Measurements from ENCODE around the gene SLC6A12. TPM values are rescaled to one million over a fixed set of nuclear protein-coding genes. Genes with fewer than 3 reads are reported as not detected.

The SLC6A12 gene
- total and polyA plus RNA-seq, 9 of the 15 experiments (the other 6 are each of a cell fraction or from before 2014, with no cell fraction given): not detected

DNA sequence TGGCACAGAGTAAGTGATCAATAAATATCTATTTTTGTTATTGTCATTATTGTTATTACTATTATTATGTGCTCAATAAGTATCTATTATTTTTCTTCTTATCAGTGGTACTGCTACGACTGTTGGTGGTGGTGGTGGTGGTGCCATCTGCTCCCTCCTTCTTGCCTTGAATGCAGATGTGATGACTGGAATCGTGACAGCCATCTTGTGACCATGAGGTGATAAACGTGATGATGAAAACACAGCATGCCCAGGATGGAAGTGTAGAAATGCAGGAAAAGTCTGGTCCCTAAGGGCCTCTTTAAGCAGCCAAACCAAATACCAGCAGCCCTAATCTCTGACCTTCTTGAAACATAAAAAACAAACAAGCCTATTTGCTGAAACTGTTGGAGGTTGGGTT, 22.4 kb downstream of the SLC6A12 start (continued):
- no peak for TF ChIP-seq JUN (IDR thresholded peaks at IDR 0.05; ENCODE audit: borderline replicate concordance, low read depth, low read length)
- TF ChIP-seq JUN (CRISPR knock-in tag; IDR thresholded peaks at IDR 0.05; ENCODE audit: borderline replicate concordance): no peak

DNA sequence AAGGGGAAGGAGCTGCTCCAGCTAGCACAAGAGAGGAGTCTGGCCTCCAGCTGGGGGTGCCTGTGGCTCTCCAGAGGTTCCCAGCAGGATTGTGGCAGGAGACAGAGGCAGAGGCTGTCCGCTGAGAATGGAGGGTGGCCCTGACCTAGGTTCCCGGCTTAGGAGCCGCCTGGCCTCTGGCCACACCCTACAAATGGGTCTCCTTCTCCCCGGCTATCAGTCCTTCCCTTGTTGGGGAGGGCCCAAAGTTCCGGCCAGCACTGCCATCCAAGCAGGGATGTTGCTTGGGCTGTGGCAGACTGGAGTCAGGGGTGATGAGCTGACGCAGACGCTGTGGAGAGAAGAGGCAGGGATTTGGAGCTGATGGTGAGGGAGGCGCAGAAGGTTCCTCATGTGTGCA, 23.1 kb downstream of the SLC6A12 start:
- no peak for ATAC-seq
- TF ChIP-seq ELF2 (CRISPR knock-in tag; IDR thresholded peaks at IDR 0.05) (no peak), ESRRB (CRISPR knock-in tag; IDR thresholded peaks at IDR 0.05; ENCODE audit: borderline replicate concordance) (no peak), GTF2A2 (tag; IDR thresholded peaks at IDR 0.05) (no peak), TCF7L2 (IDR thresholded peaks at IDR 0.05; ENCODE audit: low read depth, low read length) (no peak), CTCFL (IDR thresholded peaks at IDR 0.05; ENCODE audit: borderline replicate concordance, insufficient read depth, low read depth, low read length, poor library complexity, severe bottlenecking) (no peak)

More for the DNA sequence above, 23.1 kb downstream of the SLC6A12 start:
- no peak overlapping the region for H3K4me3 ChIP-seq
- CTCF ChIA-PET (ENCODE audit: low intra/inter-chr PET ratio): no interaction called here
- H3K36me3 ChIP-seq (ENCODE audit: control insufficient read depth, insufficient read depth, low read length): no peaks in the 10 kb centered on the region
- H3K4me2 ChIP-seq (ENCODE audit: insufficient read depth, low read length): no peak overlapping the region
- BruUV-seq (replicated peaks): no TSS peak
- peaks cover 4% of the 10 kb centered on the region; the same call in 1 of the 2 replicates for H4K20me1 ChIP-seq (replicated peaks; ENCODE audit: control insufficient read depth, insufficient read depth, low read length)
- intact Hi-C loops (cut with micrococcal nuclease) (no loop called here), in situ Hi-C loops (cut with MboI) (no loop called here)
- H3K9me3 ChIP-seq (replicated peaks; ENCODE audit: control insufficient read depth, insufficient read depth, low read depth, low read length): no peaks in the 10 kb centered on the region
- WGBS (ENCODE audit: insufficient coverage, low coverage, missing lambda C conversion rate): 7% methylated on average over 7 of the region's 8 CpGs
- no peak overlapping the region for H3K9ac ChIP-seq (ENCODE audit: insufficient read depth in 1 of 2, low read depth in 2 of 2, low read length in 2 of 2)
- H3K9me1 ChIP-seq (ENCODE audit: control insufficient read depth, insufficient read depth, low read length): no peaks in the 10 kb centered on the region
- H2AFZ ChIP-seq (ENCODE audit: low read depth, low read length): no peak overlapping the region
- H3K27me3 ChIP-seq (ENCODE audit: control insufficient read depth in 2 of 2, insufficient read depth in 2 of 2, low read length in 2 of 2): peaks cover 14 to 57% of the 10 kb centered on the region in 2 experiments; a peak in 4 of 5 replicates
- H3K27ac ChIP-seq (ENCODE audit: extremely low read depth, low read depth, low read length): no peak overlapping the region
- FAIRE-seq (no peak), DNase-seq (ENCODE audit: extremely low read depth in 1 of 4, low spot score in 3 of 4) (no peak)
- peaks cover 0 to 6% of the 10 kb centered on the region in 2 experiments; a peak in 2 of 5 replicates for H3K4me1 ChIP-seq (replicated peaks in 1 of 2; ENCODE audit: control insufficient read depth in 2 of 2, insufficient read depth in 2 of 2, low read length in 2 of 2)
- POLR2A ChIA-PET: interaction anchor here (0.6 kb wide), 1 partner anchor 73 kb away, joined by 3 read pairs; no protein-coding TSS in a partner anchor
- H3K79me2 ChIP-seq (ENCODE audit: control insufficient read depth, insufficient read depth, low read length): no peaks in the 10 kb centered on the region
